Measurements from ENCODE around the gene MOB4. TPM values are rescaled to one million over a fixed set of nuclear protein-coding genes. Genes with fewer than 3 reads are reported as not detected.

Gene MOB4
- total RNA-seq, result 32.7 and 36.5 TPM in 2 replicates

DNA sequence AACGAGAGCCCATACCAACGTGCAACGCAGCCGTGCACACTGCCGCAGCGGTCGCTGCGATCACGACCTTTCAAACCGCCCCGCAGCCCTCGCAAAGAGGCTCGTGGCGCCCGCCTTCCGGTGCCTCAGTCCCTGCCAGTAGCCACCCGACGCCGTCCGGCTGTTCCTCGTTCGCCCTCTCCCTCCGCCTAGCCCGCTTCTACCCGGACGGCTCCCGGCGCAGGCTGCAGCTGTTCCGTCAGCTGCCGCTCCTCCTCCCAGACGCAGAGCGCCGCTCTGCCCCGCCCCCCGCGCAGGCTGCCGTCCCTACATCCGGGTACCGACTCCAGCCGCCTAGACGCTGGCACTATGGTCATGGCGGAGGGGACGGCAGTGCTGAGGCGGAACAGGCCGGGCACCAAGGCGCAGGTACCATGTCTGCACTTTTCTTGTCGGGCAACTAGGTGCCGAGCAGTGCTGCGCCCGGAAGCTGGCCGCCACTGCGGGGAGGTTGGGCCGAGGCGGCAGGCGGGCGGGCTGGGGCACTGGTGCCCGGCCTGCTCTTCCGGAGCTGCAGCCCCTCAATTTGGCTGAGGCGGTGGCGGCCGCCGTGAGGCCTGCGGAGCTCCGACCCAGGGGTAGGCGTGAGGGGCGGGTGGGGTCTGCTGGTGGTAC, at the start of gene MOB4:
MOB4 (plus strand) TSS at position 328 of the 654 bp plus-strand sequence; CDS start at position 349, 21 bp downstream.

DNA sequence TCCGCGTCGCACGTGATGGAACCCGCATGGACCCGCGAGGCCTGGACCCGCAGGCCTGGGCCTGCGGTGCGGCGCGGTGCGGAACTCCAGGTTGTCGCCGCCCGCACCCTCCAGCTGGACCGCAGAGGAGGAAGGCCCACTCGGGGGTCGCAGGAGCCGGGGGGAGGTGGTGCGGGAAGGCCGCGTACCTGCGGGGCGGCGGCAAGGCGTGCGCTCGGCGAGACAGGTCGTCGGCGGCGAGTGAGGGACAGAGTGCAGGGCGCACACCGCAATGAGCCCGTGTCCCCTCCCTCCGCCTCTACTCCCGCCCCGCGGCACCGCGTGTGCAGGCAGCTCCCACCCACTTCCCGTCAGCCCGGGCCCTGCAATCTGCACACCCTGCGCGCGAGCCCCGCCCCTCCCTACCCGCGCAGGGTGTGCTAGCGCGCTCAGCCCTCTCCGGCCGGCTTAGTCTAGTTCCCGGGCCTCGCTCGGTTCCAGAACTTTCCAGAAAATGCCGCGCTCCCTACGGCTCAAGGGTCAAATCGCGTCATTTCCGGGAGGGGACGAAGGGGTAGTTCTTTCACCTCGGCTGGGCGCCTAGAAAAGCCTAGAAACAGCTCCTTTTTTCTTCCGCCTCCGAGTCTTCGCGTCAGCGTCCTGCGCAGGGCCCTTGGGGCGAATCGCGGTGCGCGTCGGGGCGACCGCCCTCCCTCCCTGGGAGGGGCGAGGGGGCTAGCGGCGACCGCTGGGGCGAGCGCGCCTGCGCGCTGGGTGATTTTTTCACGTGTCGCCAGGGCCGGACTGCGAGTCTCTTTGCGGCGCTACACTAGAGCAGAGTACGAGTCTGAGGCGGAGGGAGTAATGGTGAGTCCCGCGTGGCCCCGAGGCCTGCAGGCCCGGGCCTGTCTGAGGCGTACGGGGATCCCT, 16.0 kb upstream of the MOB4 start, which contains the start of the genes HSPD1 and HSPE1:
HSPD1 (minus strand) TSS at position 247 of the 909 bp plus-strand sequence. CDS start 992 bp downstream, outside the sequence.
HSPE1 (plus strand) TSS at position 786 of the 909 bp plus-strand sequence; CDS start at position 844, 58 bp downstream.

Other genes starting within 250 kb of the MOB4 start
- 15.2 and 23.8 TPM in 2 replicates for gene ANKRD44, start 205.3 kb upstream of the MOB4 start, total RNA-seq
- gene SF3B1, start 81.0 kb upstream of the MOB4 start, total RNA-seq, result 175 and 196 TPM in 2 replicates
- gene COQ10B, start 62.5 kb upstream of the MOB4 start, total RNA-seq, result 45.0 and 54.6 TPM in 2 replicates
- 143 and 236 TPM in 2 replicates for gene HSPD1, start 16.2 kb upstream of the MOB4 start, total RNA-seq
- 97.5 and 121 TPM in 2 replicates for gene HSPE1, start 15.7 kb upstream of the MOB4 start, total RNA-seq
- 19.7 and 25.6 TPM in 2 replicates for gene RFTN2, start 159.5 kb downstream of the MOB4 start, total RNA-seq
- 1.2 and 3.0 TPM in 2 replicates for gene MARS2, start 189.3 kb downstream of the MOB4 start, total RNA-seq

Data from aortic smooth muscle cell (primary cell).